Neutrophil (primary cell): ENCODE results near the gene C2orf15.

Experiments
- H3K27ac ChIP-seq: fragments of 200-600 bp; sonication (generic); 2 replicates; pipeline ENCODE4 v1.5.1; 2016; ENCODE audit warnings: mild to moderate bottlenecking, moderate library complexity
- H3K27me3 ChIP-seq: fragments of 200-600 bp; sonication (generic); 2 replicates; pipeline ENCODE4 v1.6.0; 2016; ENCODE audit warnings: mild to moderate bottlenecking
- H3K36me3 ChIP-seq: fragments of 200-600 bp; sonication (generic); 2 replicates; pipeline ENCODE4 v1.5.1; 2017
- H3K4me1 ChIP-seq, 2 experiments: fragments of 200-600 bp in 1 of 2; sonication (generic) in 1 of 2; 1 replicate in 1 of 2; 2 replicates in 1 of 2; pipeline versions ENCODE4 v1.5.1 to v1.6.1; 2013 to 2016; ENCODE audit warnings: low read depth in 1 of 2, low read length in 1 of 2, mild to moderate bottlenecking in 1 of 2, moderate library complexity in 1 of 2; ENCODE audit not compliant: control insufficient read depth in 1 of 2, insufficient read depth in 1 of 2
- H3K4me3 ChIP-seq, 2 experiments: fragments of 200-600 bp in 1 of 2; sonication (generic) in 1 of 2; 1 replicate in 1 of 2; 2 replicates in 1 of 2; pipeline ENCODE4 v1.5.1; 2013 to 2016; ENCODE audit warnings: low read depth in 1 of 2, low read length in 1 of 2, mild to moderate bottlenecking in 1 of 2, moderate library complexity in 1 of 2
- H3K9me3 ChIP-seq: fragments of 200-600 bp; sonication (generic); 2 replicates; pipeline ENCODE4 v1.5.1; 2016
- CTCF ChIP-seq: fragments of 200-600 bp; sonication (generic); IDR thresholded peaks from 2 replicates; pipeline ENCODE4 v1.5.1; 2016; ENCODE audit warnings: antibody characterized with exemption

The C2orf15 gene

GRCh38 chr2:99140056-99140859 is 1.2 kb upstream of the C2orf15 start:
- Histone ChIP-seq H3K27ac (peak overlapping the region; percentile 84), H3K36me3 (no peaks in the 10 kb centered on the region), H3K4me3 (peak overlapping the region; percentile 85 to 98), H3K27me3 (peaks cover 11% of the 10 kb centered on the region), H3K4me1 (peaks cover 19 to 38% of the 10 kb centered on the region in 2 experiments), H3K9me3 (no peaks in the 10 kb centered on the region)
- TF ChIP-seq CTCF: no peak

GRCh38 chr2:99140860-99141109 is 722 bp upstream of the C2orf15 start:
- H3K27ac ChIP-seq: peak overlapping the region; percentile 84
- H3K4me1 ChIP-seq: peaks cover 19 to 38% of the 10 kb centered on the region in 2 experiments
- no peak for TF ChIP-seq CTCF
- peaks cover 11% of the 10 kb centered on the region for H3K27me3 ChIP-seq
- peak overlapping the region; percentile 85 to 98 for H3K4me3 ChIP-seq
- H3K9me3 ChIP-seq: no peaks in the 10 kb centered on the region
- no peaks in the 10 kb centered on the region for H3K36me3 ChIP-seq

GRCh38 chr2:99150706-99151105 is 9.2 kb downstream of the C2orf15 start:
- H3K4me3 ChIP-seq: peak overlapping the region in 1 of 2 experiments; percentile 6
- H3K4me1 ChIP-seq: peaks cover 45 to 59% of the 10 kb centered on the region in 2 experiments
- no peaks in the 10 kb centered on the region for H3K9me3 ChIP-seq
- peak overlapping the region; percentile 93 for H3K27ac ChIP-seq
- H3K36me3 ChIP-seq: no peaks in the 10 kb centered on the region
- TF ChIP-seq CTCF: no peak
- H3K27me3 ChIP-seq: no peaks in the 10 kb centered on the region

DNA sequence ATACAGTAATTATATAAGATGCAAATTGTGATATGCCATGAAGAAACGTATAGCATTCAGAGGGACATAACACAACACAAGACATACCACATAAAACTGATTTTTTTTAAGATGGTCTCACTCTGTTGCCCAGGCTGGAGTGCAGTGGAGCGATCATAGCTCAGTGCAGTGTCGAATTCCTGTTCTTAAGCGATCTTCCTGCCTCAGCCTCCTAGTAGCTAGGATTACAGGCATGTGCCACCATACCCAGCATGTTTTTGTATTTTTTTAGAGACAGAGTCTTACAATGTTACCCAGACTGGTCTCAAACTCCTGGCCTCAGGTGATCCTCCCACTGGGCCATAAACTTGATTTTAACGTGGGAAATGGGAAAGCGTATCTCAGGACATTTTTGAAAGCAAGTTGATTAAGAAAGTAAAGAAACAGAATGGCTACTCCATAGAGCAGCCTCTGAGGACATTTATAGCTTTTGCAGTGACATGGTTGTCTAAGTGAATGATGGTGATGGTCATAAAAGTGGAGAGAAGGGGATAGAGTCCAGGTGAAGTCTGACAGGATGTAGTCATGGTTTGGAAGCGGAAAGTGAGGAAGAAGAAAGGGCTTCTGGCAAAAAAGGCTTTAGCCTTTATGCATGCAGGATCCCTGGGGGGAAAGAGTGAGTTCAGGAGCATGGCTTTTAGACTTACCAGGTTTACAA is 10.8 kb downstream of the C2orf15 start:
- no peaks in the 10 kb centered on the region for H3K9me3 ChIP-seq
- H3K4me1 ChIP-seq: peaks cover 46 to 54% of the 10 kb centered on the region in 2 experiments
- peak overlapping the region; percentile 93 for H3K27ac ChIP-seq
- H3K4me3 ChIP-seq: no peak overlapping the region
- no peak for TF ChIP-seq CTCF
- H3K36me3 ChIP-seq: no peaks in the 10 kb centered on the region
- no peaks in the 10 kb centered on the region for H3K27me3 ChIP-seq

GRCh38 chr2:99153921-99154604 is 12.6 kb downstream of the C2orf15 start:
- Histone ChIP-seq H3K27ac (peak overlapping the region; percentile 93), H3K4me1 (peaks cover 38 to 41% of the 10 kb centered on the region in 2 experiments), H3K36me3 (no peaks in the 10 kb centered on the region), H3K27me3 (no peaks in the 10 kb centered on the region), H3K4me3 (peak overlapping the region; percentile 88 to 89), H3K9me3 (no peaks in the 10 kb centered on the region)
- TF ChIP-seq CTCF: no peak
